Activated CD8-positive, alpha-beta T cell treated with anti-CD3 and anti-CD28 coated beads for 36 hours (primary cell): Measurements from ENCODE around the gene GABPB1. TPM values are rescaled to one million over a fixed set of nuclear protein-coding genes. Genes with fewer than 3 reads are reported as not detected.

Experiments used
- ATAC-seq: fragments of 200-7000 bp; cut with Tn5 transposase; one replicate; pipeline ENCODE4 v1.10.0; 2021; ENCODE audit warnings: mild to moderate bottlenecking, moderate library complexity
- CTCF ChIA-PET: fragments of 350-600 bp; sonication (Branson Sonifier 250); formaldehyde crosslinking; loops from one replicate; lab custom pipeline; 2021; ENCODE audit warnings: antibody characterized with exemption; lab: Charles Lee
- POLR2A ChIA-PET: fragments of 350-600 bp; sonication (Branson Sonifier 250); formaldehyde crosslinking; loops from one replicate; lab custom pipeline; 2021; ENCODE audit warnings: antibody characterized with exemption; lab: Charles Lee
- DNase-seq: peaks from one replicate; pipeline ENCODE4 v3.0.0-alpha.2; 2020
- H3K27ac Mint-ChIP-seq: one replicate; pipeline ENCODE4 v1.8.0; 2021; ENCODE audit warnings: mild to moderate bottlenecking, mixed read lengths
- H3K27me3 Mint-ChIP-seq: one replicate; pipeline ENCODE4 v1.8.0; 2021; ENCODE audit warnings: mixed read lengths
- H3K36me3 Mint-ChIP-seq: one replicate; pipeline ENCODE4 v1.8.0; 2021; ENCODE audit warnings: low read depth, mixed read lengths
- H3K4me1 Mint-ChIP-seq: one replicate; pipeline ENCODE4 v1.8.0; 2021; ENCODE audit warnings: low read depth, mixed read lengths
- H3K4me3 Mint-ChIP-seq: one replicate; pipeline ENCODE4 v1.8.0; 2021; ENCODE audit warnings: mild to moderate bottlenecking, moderate library complexity, mixed read lengths
- H3K9me3 Mint-ChIP-seq: one replicate; pipeline ENCODE4 v1.8.0; 2021; ENCODE audit warnings: mixed read lengths
- CTCF ChIP-seq: fragments of 200-600 bp; IDR thresholded peaks from one replicate; pipeline ENCODE4 v1.8.0; 2022; ENCODE audit warnings: antibody characterized with exemption, mild to moderate bottlenecking
- intact Hi-C: fragments of 100-400 bp; cut with micrococcal nuclease; formaldehyde crosslinking; loops from one replicate; pipeline ENCODE4 v1.10.0; 2022
- total RNA-seq, 2 experiments: library from RNA; stranded (reverse); gene quantifications; one replicate each; pipeline ENCODE4 v1.2.3, GENCODE V29; 2021

GABPB1 gene
- total RNA-seq, 2 experiments from 2014 or later, result 33.2 to 36.2 TPM

- ChIA-PET CTCF (no interaction called here), POLR2A (no interaction called here)
- ATAC-seq, result no peak
- no peak for DNase-seq
- no peak overlapping the region for H3K27ac Mint-ChIP-seq
- H3K4me3 Mint-ChIP-seq, result no peak overlapping the region
- intact Hi-C loops, result no loop called here
- H3K9me3 Mint-ChIP-seq, result no peaks in the 10 kb centered on the region
- TF ChIP-seq CTCF, result no peak
- H3K27me3 Mint-ChIP-seq, result no peaks in the 10 kb centered on the region
- peaks cover 31% of the 10 kb centered on the region for H3K36me3 Mint-ChIP-seq
- H3K4me1 Mint-ChIP-seq, result no peaks in the 10 kb centered on the region
Observed at GRCh38 chr15:50289749-50290148, 65.2 kb downstream of the GABPB1 start.

GRCh38 chr15:50287324-50288116 is 67.5 kb downstream of the GABPB1 start:
- Mint-ChIP-seq H3K27ac (no peak overlapping the region), H3K9me3 (no peaks in the 10 kb centered on the region), H3K36me3 (peaks cover 33% of the 10 kb centered on the region), H3K27me3 (no peaks in the 10 kb centered on the region), H3K4me1 (no peaks in the 10 kb centered on the region), H3K4me3 (no peak overlapping the region)
- ChIA-PET CTCF (interaction anchor here (1.2 kb wide), 1 partner anchor 29 kb away, joined by 3 read pairs; no protein-coding TSS in a partner anchor), POLR2A (interaction anchor here (1.1 kb wide), 1 partner anchor 13 kb away, joined by 3 read pairs; no protein-coding TSS in a partner anchor)
- intact Hi-C loops, result no loop called here
- TF ChIP-seq CTCF, result no peak
- no peak for ATAC-seq
- DNase-seq, result no peak

- Mint-ChIP-seq H3K27ac (no peak overlapping the region), H3K4me1 (peaks cover 14% of the 10 kb centered on the region), H3K4me3 (no peak overlapping the region), H3K36me3 (peaks cover 17% of the 10 kb centered on the region), H3K9me3 (no peaks in the 10 kb centered on the region), H3K27me3 (no peaks in the 10 kb centered on the region)
- intact Hi-C loops, result no loop called here
- DNase-seq (no peak), ATAC-seq (no peak)
- ChIA-PET CTCF (no interaction called here), POLR2A (no interaction called here)
- TF ChIP-seq CTCF, result no peak
Observed at GRCh38 chr15:50281427-50281826, 73.6 kb downstream of the GABPB1 start.

GRCh38 chr15:50280271-50280670 is 74.7 kb downstream of the GABPB1 start:
- DNase-seq (no peak), ATAC-seq (no peak)
- Mint-ChIP-seq H3K4me1 (peaks cover 24% of the 10 kb centered on the region), H3K9me3 (no peaks in the 10 kb centered on the region), H3K27ac (no peak overlapping the region), H3K36me3 (peaks cover 16% of the 10 kb centered on the region), H3K4me3 (no peak overlapping the region), H3K27me3 (no peaks in the 10 kb centered on the region)
- ChIA-PET POLR2A (interaction anchor here (2.4 kb wide), 1 partner anchor 18 kb away, joined by 8 read pairs; no protein-coding TSS in a partner anchor), CTCF (no interaction called here)
- TF ChIP-seq CTCF, result no peak
- intact Hi-C loops, result no loop called here

GRCh38 chr15:50278496-50278895 is 76.5 kb downstream of the GABPB1 start:
- no peak for TF ChIP-seq CTCF
- peaks cover 10% of the 10 kb centered on the region for H3K36me3 Mint-ChIP-seq
- DNase-seq (no peak), ATAC-seq (no peak)
- no peak overlapping the region for H3K4me3 Mint-ChIP-seq
- H3K27ac Mint-ChIP-seq, result peak overlapping the region; percentile 37
- no peaks in the 10 kb centered on the region for H3K27me3 Mint-ChIP-seq
- ChIA-PET POLR2A (interaction anchor here (1.0 to 2.4 kb wide), 2 partner anchors 16 to 67 kb away, joined by 3 to 8 read pairs; no protein-coding TSS in a partner anchor), CTCF (interaction anchor here (1.3 kb wide), 1 partner anchor 37 kb away, joined by 4 read pairs; no protein-coding TSS in a partner anchor)
- H3K9me3 Mint-ChIP-seq, result no peaks in the 10 kb centered on the region
- intact Hi-C loops, result no loop called here
- peaks cover 28% of the 10 kb centered on the region for H3K4me1 Mint-ChIP-seq
